H1 (cell line): Measurements from ENCODE around the gene IMP3. TPM values are rescaled to one million over a fixed set of nuclear protein-coding genes. Genes with fewer than 3 reads are reported as not detected.

Experiments used
- ASH2L ChIP-seq: fragments of 200-600, 300-600 bp; sonication (generic); IDR thresholded peaks from one replicate; pipeline ENCODE4 v1.7.1; 2017; ENCODE audit warnings: low read length
- BACH1 ChIP-seq: IDR thresholded peaks from 2 replicates; pipeline ENCODE4 v1.6.1; 2012; ENCODE audit warnings: low read length, improper control_type of control experiment
- CEBPB ChIP-seq: IDR thresholded peaks from 2 replicates; pipeline ENCODE4 v1.6.1; 2012; ENCODE audit warnings: low read depth, low read length
- CTBP2 ChIP-seq: IDR thresholded peaks from 2 replicates; pipeline ENCODE4 v1.7.0; 2011; ENCODE audit warnings: borderline replicate concordance, mild to moderate bottlenecking, moderate library complexity, mixed read lengths, low read length; ENCODE audit not compliant: insufficient read depth, insufficient read length
- EGR1 ChIP-seq: IDR thresholded peaks from 2 replicates; pipeline ENCODE4 v1.6.1; 2011; ENCODE audit warnings: low read depth, low read length, borderline replicate concordance
- GABPA ChIP-seq: IDR thresholded peaks from 2 replicates; pipeline ENCODE4 v1.6.1; 2011; ENCODE audit warnings: mild to moderate bottlenecking, low read length, moderate library complexity, borderline replicate concordance; ENCODE audit not compliant: insufficient read depth
- GTF2F1 ChIP-seq: IDR thresholded peaks from 2 replicates; pipeline ENCODE4 v1.6.1; 2012; ENCODE audit warnings: low read depth, low read length, improper control_type of control experiment, borderline replicate concordance
- HDAC2 ChIP-seq, 2 experiments: fragments of 300-600 bp in 1 of 2; sonication (generic) in 1 of 2; IDR thresholded peaks; 2 replicates each; pipeline ENCODE4 v1.6.1; 2011 to 2012; ENCODE audit warnings: low read depth in 2 of 2, low read length in 2 of 2, mild to moderate bottlenecking in 2 of 2, moderate library complexity in 2 of 2, borderline replicate concordance in 1 of 2, inconsistent platforms in 1 of 2
- HDAC6 ChIP-seq: IDR thresholded peaks from one replicate; pipeline ENCODE4 v1.7.1; 2012; ENCODE audit warnings: low read depth, mild to moderate bottlenecking, inconsistent platforms, low read length, moderate library complexity
- KDM4A ChIP-seq: IDR thresholded peaks from one replicate; pipeline ENCODE4 v1.7.1; 2012; ENCODE audit warnings: low read depth, mild to moderate bottlenecking, moderate library complexity, low read length, inconsistent platforms; ENCODE audit not compliant: severe bottlenecking
- KDM5A ChIP-seq: fragments of 200-600 bp; IDR thresholded peaks from 2 replicates; pipeline ENCODE4 v1.7.1; 2012; ENCODE audit warnings: mild to moderate bottlenecking, low read length, inconsistent platforms, mixed read lengths
- NANOG ChIP-seq: IDR thresholded peaks from 2 replicates; pipeline ENCODE4 v1.6.1; 2011; ENCODE audit warnings: low read length, low read depth, mild to moderate bottlenecking, inconsistent platforms; ENCODE audit not compliant: insufficient read depth, poor library complexity, severe bottlenecking
- POLR2AphosphoS5 ChIP-seq: IDR thresholded peaks from 2 replicates; pipeline ENCODE4 v1.6.1; 2011; ENCODE audit warnings: low read depth, low read length
- POU5F1 ChIP-seq: IDR thresholded peaks from 2 replicates; pipeline ENCODE4 v1.6.1; 2011; ENCODE audit warnings: low read depth, mild to moderate bottlenecking, low read length, moderate library complexity
- SIN3A ChIP-seq, 2 experiments: IDR thresholded peaks in 1 of 2; conservative IDR thresholded peaks in 1 of 2; 2 replicates each; pipeline ENCODE4 v1.6.1; 2011 to 2012; ENCODE audit warnings: low read length in 2 of 2, improper control_type of control experiment in 1 of 2, low read depth in 1 of 2, mild to moderate bottlenecking in 1 of 2
- SIRT6 ChIP-seq: IDR thresholded peaks from one replicate; pipeline ENCODE4 v1.7.1; 2012; ENCODE audit warnings: low read length, inconsistent platforms
- SP2 ChIP-seq: IDR thresholded peaks from 2 replicates; pipeline ENCODE4 v1.6.1; 2012; ENCODE audit warnings: mild to moderate bottlenecking, low read length, inconsistent platforms
- SRF ChIP-seq: IDR thresholded peaks from 2 replicates; pipeline ENCODE4 v1.6.1; 2011; ENCODE audit warnings: mild to moderate bottlenecking, low read depth, low read length, moderate library complexity
- TAF1 ChIP-seq: IDR thresholded peaks from 2 replicates; pipeline ENCODE4 v1.6.1; 2011; ENCODE audit warnings: mild to moderate bottlenecking, low read depth, low read length
- TBP ChIP-seq: IDR thresholded peaks from 2 replicates; pipeline ENCODE4 v1.6.1; 2011; ENCODE audit warnings: low read depth, low read length, improper control_type of control experiment
- TCF12 ChIP-seq: IDR thresholded peaks from 2 replicates; pipeline ENCODE4 v1.6.1; 2011; ENCODE audit warnings: low read depth, mild to moderate bottlenecking, low read length
- ZNF274 ChIP-seq: IDR thresholded peaks from 2 replicates; pipeline ENCODE4 v1.7.0; 2012; ENCODE audit warnings: low read length, borderline replicate concordance; ENCODE audit errors: extremely low read depth
- polyA plus RNA-seq, 7 experiments: library from polyadenylated mRNA; depleted of rRNA in 3 of 7; stranded (reverse) in 5 of 7; unstranded in 2 of 7; fragments of >200 nt in 5 of 7; fragments of 200-250 nt in 2 of 7; gene quantifications; 1 replicate in 5 of 7; 2 replicates in 1 of 7; 4 replicates in 1 of 7; pipeline versions ENCODE4 v1.2.1 to v1.2.3, GENCODE V29; 2011 to 2013; ENCODE audit warnings: missing spikeins in 2 of 7, mixed read lengths in 2 of 7
- total RNA-seq: library from RNA; stranded (reverse); fragmentation: NEBNext Ultra II Directional; extraction: Animal tissue kit (Norgen Biotek cat#: 25700); gene quantifications from 2 replicates; pipeline ENCODE4 v1.2.1, GENCODE V29; 2021
- TF ChIP-seq, protein P1 (sequence below): IDR thresholded peaks from 2 replicates; pipeline ENCODE4 v1.6.1; 2012; ENCODE audit warnings: low read length, inconsistent platforms

Gene IMP3
- total and polyA plus RNA-seq, 2 of the 8 experiments (the other 6 are each of a cell fraction or from before 2014, with no cell fraction given) = 114 to 273 TPM

GRCh38 chr15:75625542-75626347, 14.3 kb downstream of the IMP3 start, which contains the start of gene SNUPN (continued):
- TF ChIP-seq TAF1 (no peak; the same call in 1 of the 2 replicates), TCF12 (no peak), ASH2L (peak; percentile 87), SP2 (no peak), SIN3A (conservative IDR thresholded peaks at IDR 0.05 in 1 of 2, IDR thresholded peaks at IDR 0.05 in 1 of 2; ENCODE audit: low read depth in 1 of 2, low read length in 2 of 2) (peak in 1 of 2 experiments; percentile 50; a peak in 1 of 4 replicates), KDM5A (no peak), HDAC2 (IDR thresholded peaks at IDR 0.05; ENCODE audit: borderline replicate concordance in 1 of 2, low read depth in 2 of 2, low read length in 2 of 2) (no peak; a peak in 1 of 4 replicates), BACH1 (no peak), HDAC6 (no peak), ZNF274 (no peak), GTF2F1 (no peak; the same call in 1 of the 2 replicates), CEBPB (no peak), POLR2AphosphoS5 (no peak; the same call in 1 of the 2 replicates), NANOG (no peak), TBP (peak; percentile 6; the same call in 1 of the 2 replicates), POU5F1 (no peak), KDM4A (peak; percentile 70), CTBP2 (peak; percentile 63), SIRT6 (no peak), SRF (no peak), GABPA (no peak), EGR1 (peak; percentile 83)
- TF ChIP-seq, protein P1, sequence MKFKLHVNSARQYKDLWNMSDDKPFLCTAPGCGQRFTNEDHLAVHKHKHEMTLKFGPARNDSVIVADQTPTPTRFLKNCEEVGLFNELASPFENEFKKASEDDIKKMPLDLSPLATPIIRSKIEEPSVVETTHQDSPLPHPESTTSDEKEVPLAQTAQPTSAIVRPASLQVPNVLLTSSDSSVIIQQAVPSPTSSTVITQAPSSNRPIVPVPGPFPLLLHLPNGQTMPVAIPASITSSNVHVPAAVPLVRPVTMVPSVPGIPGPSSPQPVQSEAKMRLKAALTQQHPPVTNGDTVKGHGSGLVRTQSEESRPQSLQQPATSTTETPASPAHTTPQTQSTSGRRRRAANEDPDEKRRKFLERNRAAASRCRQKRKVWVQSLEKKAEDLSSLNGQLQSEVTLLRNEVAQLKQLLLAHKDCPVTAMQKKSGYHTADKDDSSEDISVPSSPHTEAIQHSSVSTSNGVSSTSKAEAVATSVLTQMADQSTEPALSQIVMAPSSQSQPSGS = no peak
